ENCODE results near the gene SORCS2.

The SORCS2 gene

GRCh38 chr4:7556558-7556957 is 364.2 kb downstream of the SORCS2 start:
- DNase-seq (ENCODE audit: low spot score) = no peak
- TF ChIP-seq CTCF (IDR thresholded peaks at IDR 0.05; ENCODE audit: extremely low read depth, missing control alignments) = no peak

GRCh38 chr4:7557456-7557855 is 365.1 kb downstream of the SORCS2 start:
- DNase-seq (ENCODE audit: low spot score) = no peak
- no peak for TF ChIP-seq CTCF (IDR thresholded peaks at IDR 0.05; ENCODE audit: extremely low read depth, missing control alignments)

GRCh38 chr4:7558436-7558835 is 366.1 kb downstream of the SORCS2 start:
- no peak for TF ChIP-seq CTCF (IDR thresholded peaks at IDR 0.05; ENCODE audit: extremely low read depth, missing control alignments)
- DNase-seq (ENCODE audit: low spot score) = no peak

GRCh38 chr4:7559316-7559715 is 367.0 kb downstream of the SORCS2 start:
- DNase-seq (ENCODE audit: low spot score) = no peak
- no peak for TF ChIP-seq CTCF (IDR thresholded peaks at IDR 0.05; ENCODE audit: extremely low read depth, missing control alignments)

- DNase-seq (ENCODE audit: low spot score) = no peak
- no peak for TF ChIP-seq CTCF (IDR thresholded peaks at IDR 0.05; ENCODE audit: extremely low read depth, missing control alignments)
These were observed 367.5 kb downstream of the SORCS2 start for GRCh38 chr4:7559741-7560395.

- no peak for DNase-seq (ENCODE audit: low spot score)
- no peak for TF ChIP-seq CTCF (IDR thresholded peaks at IDR 0.05; ENCODE audit: extremely low read depth, missing control alignments)
These were observed 369.2 kb downstream of the SORCS2 start for GRCh38 chr4:7561557-7561956.

GRCh38 chr4:7564242-7564641 is 371.9 kb downstream of the SORCS2 start:
- no peak for TF ChIP-seq CTCF (IDR thresholded peaks at IDR 0.05; ENCODE audit: extremely low read depth, missing control alignments)
- DNase-seq (ENCODE audit: low spot score) = no peak

Measured in GM20000 (cell line).